Heart left ventricle (tissue), 16 donors: ENCODE measurements around the gene KIAA0825. TPM values are rescaled to one million over a fixed set of nuclear protein-coding genes. Genes with fewer than 3 reads are reported as not detected.

Experiments used
- ATAC-seq, 4 donors: fragments of 200-7000 bp; cut with Tn5 transposase; one replicate each; pipeline ENCODE4 v1.9.1; 2020 to 2022; ENCODE audit warnings: moderate library complexity in 4 of 4, mild to moderate bottlenecking in 3 of 4, moderate number of reproducible peaks in 1 of 4
- DNase-seq, 5 donors: peaks; one replicate each; pipeline ENCODE4 v3.0.0-alpha.2; 2020
- H3K27ac ChIP-seq, 12 donors: fragments of 200-600 bp; sonication (generic) in 4 of 12; one replicate each; pipeline versions ENCODE4 v1.5.0 to v1.8.0; 2016 to 2022; ENCODE audit warnings: mild to moderate bottlenecking in 2 of 12
- H3K27me3 ChIP-seq, 9 donors: fragments of 200-600 bp; sonication (generic) in 2 of 9; one replicate each; pipeline versions ENCODE4 v1.5.1 to v1.8.0; 2016 to 2022; ENCODE audit warnings: mild to moderate bottlenecking in 3 of 9
- H3K36me3 ChIP-seq, 9 donors: fragments of 200-600 bp; sonication (generic) in 2 of 9; one replicate each; pipeline versions ENCODE4 v1.5.0 to v1.8.0; 2018 to 2022; ENCODE audit warnings: mild to moderate bottlenecking in 2 of 9
- H3K4me1 ChIP-seq, 12 donors: fragments of 200-600 bp; sonication (generic) in 4 of 12; one replicate each; pipeline versions ENCODE4 v1.5.0 to v1.8.0; 2016 to 2022; ENCODE audit warnings: mild to moderate bottlenecking in 3 of 12
- H3K4me3 ChIP-seq, 12 donors: fragments of 200-600 bp; sonication (generic) in 4 of 12; one replicate each; pipeline versions ENCODE4 v1.5.0 to v1.8.0; 2017 to 2022; ENCODE audit warnings: mild to moderate bottlenecking in 9 of 12, moderate library complexity in 4 of 12
- H3K9me3 ChIP-seq, 12 donors: fragments of 200-600 bp; sonication (generic) in 4 of 12; one replicate each; pipeline versions ENCODE4 v1.5.0 to v1.8.0; 2016 to 2022; ENCODE audit warnings: mild to moderate bottlenecking in 1 of 12
- POLR2A ChIP-seq, 2 donors: fragments of 450-650 bp; IDR thresholded peaks; one replicate each; pipeline ENCODE4 v1.6.1; 2017; ENCODE audit warnings: antibody characterized with exemption in 2 of 2, mild to moderate bottlenecking in 2 of 2, moderate library complexity in 2 of 2
- WGBS, 4 donors: extraction: QIAGEN DNeasy Blood & Tissue Kit in 2 of 4; methylation state at CpG; one replicate each; pipeline versions ENCODE4 v1.1.5 to v1.1.7; 2013 to 2018; 5-methylcytosine and 5-hydroxymethylcytosine counted together
- intact Hi-C, 10 donors: fragments of 100-400 bp; cut with DNase I; formaldehyde crosslinking; loops; one replicate each; pipeline versions ENCODE4 v1.11.1 to v1.14.2; 2022
- polyA plus RNA-seq, 2 donors: library from polyadenylated mRNA; stranded (reverse); fragments of 200-250 nt; gene quantifications; one replicate each; pipeline ENCODE4 v1.2.3, GENCODE V29; 2013
- total RNA-seq, 9 donors: library from RNA; depleted of rRNA in 2 of 9; stranded (reverse); fragments of >200 nt in 2 of 9; fragmentation: NEBNext Ultra II Directional in 3 of 9; extraction: Animal tissue kit (Norgen Biotek cat#: 25700) in 3 of 9; gene quantifications; one replicate each; pipeline versions ENCODE4 v1.1.0 to v1.2.4, GENCODE V29; 2016 to 2023
- TF ChIP-seq, protein P1 (sequence below), 12 donors: fragments of 200-600 bp; sonication (generic) in 4 of 12; IDR thresholded peaks; one replicate each; pipeline versions ENCODE4 v1.5.0 to v1.8.0; 2018 to 2022; ENCODE audit warnings: antibody characterized with exemption in 12 of 12, mild to moderate bottlenecking in 5 of 12
- donor health status: ischemic (EF 13 %, LVEDD 7.1; RV severe dilation, severe dysfunction).
- donor health status: healthy with polysubstance abuse.
- donor health status: DM: no; HTN: yes; CAD: no.
- donor health status: DM: no; HTN: no; CAD: no.
- donor health status: ischemic (EF 25% LVEDD 6.9; RV normal size, moderate dysfunction).
- donor health status: ischemic (EF 25% LVEDD 5.7; RV mildly dilated, moderate dysfunction).
- donor health status: healthy.
- donor health status: DM: yes; HTN: yes; CAD: no.
- donor health status: ischemic (EF 35%, LVEDD 5.7; RV mildly dilated, moderate dysfunction).
- donor health status: nonischemic (EF 11% LVEDD 7.7; RV severe dilation, severe dysfunction).
- donor health status: DM: yes; HTN: yes; CAD: no.
- donor health status: PGD.
- donor health status: ischemic (EF 29% LVEDD 5.4; RV normal size, mild dysfunction).
- donor health status: nonischemic (EF 23%, LVEDD 6.1; RV moderate dilation, normal function).

Gene KIAA0825
- total and polyA plus RNA-seq, 11 donors, result 0.27 to 4.1 (median 2.4) TPM

DNA sequence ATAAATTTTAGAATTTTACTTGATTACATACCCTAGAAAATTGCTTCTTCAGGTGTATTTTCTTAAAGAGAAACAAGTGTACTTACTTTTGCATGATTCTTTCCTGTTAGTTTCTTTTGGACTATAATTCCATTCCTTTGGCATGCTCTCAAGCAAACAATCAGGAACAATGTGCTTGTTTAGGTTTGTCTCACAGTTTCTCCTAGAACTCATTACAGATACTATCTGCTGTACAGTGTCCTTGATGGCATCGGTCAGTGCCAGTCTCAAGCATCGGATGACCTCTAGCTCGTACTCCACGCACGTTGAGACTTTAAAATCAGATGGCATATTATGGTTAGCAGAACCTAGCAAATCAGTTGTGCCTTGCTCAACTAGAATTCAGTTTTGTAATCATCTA is 214.9 kb downstream of the KIAA0825 start:
- intact Hi-C loops, result no loop called here
- WGBS, 4 donors, result 90 to 93% (median 91%) methylated on average over 5 of the region's 5 CpGs

DNA sequence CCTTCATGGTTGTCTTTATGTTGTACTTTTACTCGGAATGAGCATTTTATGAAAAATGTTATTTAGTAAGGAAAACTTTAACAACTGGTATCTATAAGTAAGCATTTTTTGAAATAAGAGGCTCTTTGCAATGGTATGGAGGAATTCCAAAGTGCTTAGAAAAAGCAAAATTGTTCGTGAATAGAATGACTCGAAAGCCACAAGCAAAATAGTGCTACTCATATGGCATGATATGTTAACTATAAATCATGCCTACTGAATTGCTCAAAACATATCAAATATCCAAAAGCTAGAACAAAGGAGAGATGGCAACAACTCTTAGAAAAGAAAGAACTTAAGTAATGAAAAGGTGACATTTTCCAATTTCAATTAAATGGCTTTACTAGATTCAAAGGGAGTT is 216.3 kb downstream of the KIAA0825 start:
- ATAC-seq (no peak), DNase-seq (no peak)
- Histone ChIP-seq H3K4me1 (no peaks in the 10 kb centered on the region), H3K9me3 (no peaks in the 10 kb centered on the region), H3K36me3 (no peaks in the 10 kb centered on the region), H3K27ac (no peak overlapping the region), H3K4me3 (no peak overlapping the region), H3K27me3 (no peaks in the 10 kb centered on the region)
- intact Hi-C loops, result no loop called here
- WGBS, 4 donors, result 94 to 95% (median 95%) methylated on average over 3 of the region's 3 CpGs
- TF ChIP-seq, protein P1, sequence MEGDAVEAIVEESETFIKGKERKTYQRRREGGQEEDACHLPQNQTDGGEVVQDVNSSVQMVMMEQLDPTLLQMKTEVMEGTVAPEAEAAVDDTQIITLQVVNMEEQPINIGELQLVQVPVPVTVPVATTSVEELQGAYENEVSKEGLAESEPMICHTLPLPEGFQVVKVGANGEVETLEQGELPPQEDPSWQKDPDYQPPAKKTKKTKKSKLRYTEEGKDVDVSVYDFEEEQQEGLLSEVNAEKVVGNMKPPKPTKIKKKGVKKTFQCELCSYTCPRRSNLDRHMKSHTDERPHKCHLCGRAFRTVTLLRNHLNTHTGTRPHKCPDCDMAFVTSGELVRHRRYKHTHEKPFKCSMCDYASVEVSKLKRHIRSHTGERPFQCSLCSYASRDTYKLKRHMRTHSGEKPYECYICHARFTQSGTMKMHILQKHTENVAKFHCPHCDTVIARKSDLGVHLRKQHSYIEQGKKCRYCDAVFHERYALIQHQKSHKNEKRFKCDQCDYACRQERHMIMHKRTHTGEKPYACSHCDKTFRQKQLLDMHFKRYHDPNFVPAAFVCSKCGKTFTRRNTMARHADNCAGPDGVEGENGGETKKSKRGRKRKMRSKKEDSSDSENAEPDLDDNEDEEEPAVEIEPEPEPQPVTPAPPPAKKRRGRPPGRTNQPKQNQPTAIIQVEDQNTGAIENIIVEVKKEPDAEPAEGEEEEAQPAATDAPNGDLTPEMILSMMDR (IDR thresholded peaks at IDR 0.05), result no peak
- no peak for TF ChIP-seq POLR2A (IDR thresholded peaks at IDR 0.05)

More for the DNA sequence above, 214.9 kb downstream of the KIAA0825 start:
- H3K27ac ChIP-seq, result no peak overlapping the region
- no peaks in the 10 kb centered on the region for H3K4me1 ChIP-seq
- H3K4me3 ChIP-seq, result no peak overlapping the region
- no peak for TF ChIP-seq POLR2A (IDR thresholded peaks at IDR 0.05)
- TF ChIP-seq, protein P1 (IDR thresholded peaks at IDR 0.05), result no peak
- ATAC-seq (no peak), DNase-seq (no peak)
- no peaks in the 10 kb centered on the region for H3K27me3 ChIP-seq
- H3K36me3 ChIP-seq, result no peaks in the 10 kb centered on the region
- H3K9me3 ChIP-seq, result no peaks in the 10 kb centered on the region

DNA sequence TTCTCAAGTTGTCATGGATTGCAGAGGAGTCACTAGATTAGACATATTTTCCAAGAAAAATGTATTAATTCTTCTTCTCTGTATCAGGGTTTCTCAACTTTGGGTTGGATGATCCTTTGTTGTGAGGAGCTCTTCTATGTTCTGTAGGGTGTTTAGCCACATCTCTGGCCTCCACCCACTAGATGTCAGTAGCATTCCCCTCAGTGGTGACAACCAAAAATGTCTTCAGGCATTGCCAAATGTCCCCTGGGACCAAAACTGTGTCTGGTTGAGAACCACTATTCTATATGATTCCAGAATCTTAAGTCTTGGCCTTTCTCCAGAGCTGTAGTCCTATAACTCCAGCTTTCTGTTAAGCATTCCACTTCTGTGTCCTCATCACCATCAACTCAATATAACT is 220.9 kb downstream of the KIAA0825 start:
- no peaks in the 10 kb centered on the region for H3K9me3 ChIP-seq
- no peak for ATAC-seq
- no peak for TF ChIP-seq POLR2A (IDR thresholded peaks at IDR 0.05)
- TF ChIP-seq, protein P1 (IDR thresholded peaks at IDR 0.05), result no peak
- no peak overlapping the region for H3K27ac ChIP-seq
- intact Hi-C loops, result no loop called here
- H3K4me1 ChIP-seq, result no peaks in the 10 kb centered on the region
- DNase-seq, result no peak
- H3K27me3 ChIP-seq, result no peaks in the 10 kb centered on the region
- no peaks in the 10 kb centered on the region for H3K36me3 ChIP-seq
- no peak overlapping the region for H3K4me3 ChIP-seq

DNA sequence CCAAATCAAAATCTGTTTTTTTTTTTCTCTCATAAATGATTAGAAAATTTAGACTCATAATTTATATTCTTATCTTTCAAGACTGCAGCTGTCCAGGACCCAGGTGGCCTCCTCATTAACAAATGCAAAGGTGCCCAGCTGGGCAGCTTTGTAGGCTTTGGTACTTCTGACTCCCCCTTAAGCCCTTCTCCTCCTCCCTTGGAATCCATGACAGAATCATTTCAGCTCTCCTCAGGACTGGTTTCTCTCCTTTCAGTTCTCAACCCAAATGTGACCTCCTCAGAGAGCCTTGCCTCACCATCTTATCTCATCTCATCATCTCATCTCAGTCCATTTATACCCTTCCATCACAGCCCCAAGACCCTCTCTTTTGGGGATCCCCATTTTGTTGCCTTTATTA is 221.7 kb downstream of the KIAA0825 start:
- H3K4me1 ChIP-seq, result no peaks in the 10 kb centered on the region
- no peak for ATAC-seq
- H3K27ac ChIP-seq, result no peak overlapping the region
- no peaks in the 10 kb centered on the region for H3K9me3 ChIP-seq
- intact Hi-C loops, result no loop called here
- no peaks in the 10 kb centered on the region for H3K27me3 ChIP-seq
- TF ChIP-seq, protein P1 (IDR thresholded peaks at IDR 0.05), result no peak
- no peak for TF ChIP-seq POLR2A (IDR thresholded peaks at IDR 0.05)
- H3K4me3 ChIP-seq, result no peak overlapping the region
- no peaks in the 10 kb centered on the region for H3K36me3 ChIP-seq
- DNase-seq, result no peak
